GM18868 (cell line): ENCODE measurements around the gene CCDC148.
"Not testable (repeated sequence)": the region's sequence is repeated elsewhere in the genome, so short reads cannot be mapped to it uniquely, and the experiment has no call there.

ENCODE experiments used
- ATAC-seq: cut with Tn5 transposase; IDR thresholded peaks from one replicate; pipeline ENCODE4 v1.9.1; 2021; ENCODE audit warnings: mild to moderate bottlenecking, moderate library complexity; ENCODE audit not compliant: unreplicated experiment

CCDC148 gene

GRCh38 chr2:158378926-158379325 lies 77.6 kb downstream of the CCDC148 start:
- ATAC-seq, result no peak

DNA sequence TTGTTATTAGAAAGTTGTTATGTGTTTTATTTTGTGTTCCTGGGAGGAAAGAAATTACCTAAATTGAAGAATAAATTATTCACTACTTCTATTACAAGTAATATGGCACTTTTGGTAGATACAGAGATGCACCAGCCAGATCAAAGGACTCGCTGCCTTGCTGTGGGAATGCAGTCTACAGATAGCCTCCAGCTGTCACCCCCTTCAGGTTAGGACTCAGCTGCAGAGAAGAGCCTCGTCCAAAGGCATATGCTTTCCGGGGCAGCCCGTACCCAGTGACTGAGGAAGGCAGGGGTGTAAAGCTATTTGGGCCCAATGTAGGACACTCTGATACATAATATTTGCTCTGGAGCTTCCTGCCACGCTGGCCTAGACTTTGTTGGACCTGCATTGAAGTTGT lies 90.2 kb downstream of the CCDC148 start:
- ATAC-seq, result no peak

DNA sequence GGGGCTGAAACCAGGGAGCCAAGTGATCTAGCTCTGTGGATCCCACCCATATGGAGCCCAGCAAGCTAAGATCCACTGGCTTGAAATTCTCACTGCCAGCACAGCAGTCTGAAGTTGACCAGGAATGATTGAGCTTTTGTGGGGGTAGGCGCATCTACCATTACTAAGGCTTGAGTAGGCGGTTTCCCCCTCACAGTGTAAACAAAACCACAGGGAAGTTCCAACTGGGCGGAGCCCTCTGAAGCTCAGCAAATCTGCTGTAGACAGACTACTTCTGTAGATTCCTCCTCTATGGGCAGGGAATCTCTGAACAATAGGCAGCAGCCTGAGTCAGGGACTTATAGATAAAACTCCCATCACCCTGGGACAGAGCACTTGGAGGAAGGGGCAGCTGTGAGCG lies 96.7 kb downstream of the CCDC148 start:
- peak; percentile 84 for ATAC-seq

GRCh38 chr2:158357699-158358098 lies 98.9 kb downstream of the CCDC148 start:
- ATAC-seq, result no peak

GRCh38 chr2:158357122-158357521 lies 99.4 kb downstream of the CCDC148 start:
- ATAC-seq, result no peak

DNA sequence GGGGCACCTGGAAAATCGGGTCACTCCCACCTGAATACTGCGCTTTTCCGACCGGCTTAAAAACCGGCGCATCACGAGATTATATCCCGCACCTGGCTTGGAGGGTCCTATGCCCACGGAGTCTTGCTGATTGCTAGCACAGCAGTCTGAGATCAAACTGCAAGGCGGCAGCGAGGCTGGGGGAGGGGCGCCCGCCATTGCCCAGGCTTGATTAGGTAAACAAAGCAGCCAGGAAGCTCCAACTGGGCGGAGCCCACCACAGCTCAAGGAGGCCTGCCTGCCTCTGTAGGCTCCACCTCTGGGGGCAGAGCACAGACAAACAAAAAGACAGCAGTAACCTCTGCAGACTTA lies 105.1 kb downstream of the CCDC148 start:
- not testable (repeated sequence) for ATAC-seq

DNA sequence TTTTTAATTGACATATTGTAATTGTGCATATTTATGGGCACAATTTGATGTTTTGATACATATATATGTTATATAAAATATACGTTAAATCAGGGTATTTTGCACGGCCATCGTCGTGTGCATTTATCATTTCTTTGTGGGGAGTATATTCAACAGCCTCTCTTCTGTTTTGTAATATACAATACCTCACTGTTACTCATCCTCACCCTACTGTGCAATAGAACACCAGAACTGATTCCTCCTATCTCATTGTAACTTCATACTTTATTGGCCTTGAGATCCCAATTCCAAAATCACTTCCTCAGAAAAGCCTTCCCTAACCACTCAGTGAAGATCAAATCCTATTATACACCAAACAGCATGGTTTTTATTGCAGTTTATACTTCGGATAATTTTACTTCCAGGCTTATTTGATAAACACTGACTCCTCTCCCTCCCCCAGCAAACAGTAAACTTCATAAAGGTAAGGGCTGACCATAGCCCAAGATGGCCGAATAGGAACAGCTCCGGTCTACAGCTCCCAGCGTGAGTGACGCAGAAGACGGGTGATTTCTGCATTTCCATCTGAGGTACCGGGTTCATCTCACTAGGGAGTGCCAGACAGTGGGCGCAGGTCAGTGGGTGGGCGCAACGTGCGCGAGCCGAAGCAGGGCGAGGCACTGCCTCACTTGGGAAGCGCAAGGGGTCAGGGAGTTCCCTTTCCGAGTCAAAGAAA lies 105.6 kb downstream of the CCDC148 start:
- ATAC-seq, result not testable (repeated sequence)

DNA sequence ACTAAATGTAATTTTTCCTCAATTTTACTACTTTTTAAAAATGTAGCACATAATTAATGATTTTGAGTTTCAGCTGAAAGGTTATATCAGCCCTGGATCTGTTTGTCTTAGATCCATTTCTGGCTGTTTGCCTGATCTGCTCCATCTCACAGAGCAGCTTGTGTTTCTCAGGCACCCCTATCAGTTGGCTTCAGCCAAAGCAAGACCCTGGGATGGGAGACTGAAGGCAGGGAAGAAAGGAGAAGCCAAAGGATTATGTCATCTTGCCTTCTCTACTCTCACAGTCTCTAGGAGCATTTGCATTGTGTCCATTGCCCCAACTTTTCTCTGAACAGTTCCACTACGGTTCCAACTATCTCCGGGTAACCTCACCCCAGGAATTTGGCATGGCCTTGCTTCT lies 110.5 kb downstream of the CCDC148 start:
- ATAC-seq, result no peak

- ATAC-seq, result no peak
Measured at GRCh38 chr2:158339513-158339912, 117.0 kb downstream of the CCDC148 start.

DNA sequence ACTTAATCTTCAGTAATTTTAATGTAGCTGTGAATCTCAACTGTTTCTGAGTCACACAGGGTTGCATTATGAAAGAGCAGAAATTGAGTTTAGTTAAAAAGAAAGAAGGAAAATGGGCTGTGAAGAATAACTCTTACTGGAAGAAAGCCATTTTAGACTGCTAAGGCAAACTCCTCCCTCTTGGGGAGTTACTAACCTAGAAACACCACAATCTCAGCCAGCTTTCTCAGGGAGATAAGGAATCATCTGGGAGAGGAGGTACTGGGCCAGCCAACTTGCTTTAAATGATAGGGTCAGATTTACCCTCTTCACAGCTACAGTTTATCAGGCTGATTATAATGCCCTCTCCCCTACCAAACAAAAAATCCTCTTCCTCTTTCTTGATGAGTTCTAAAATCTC lies 119.5 kb downstream of the CCDC148 start:
- no peak for ATAC-seq

GRCh38 chr2:158331799-158332198 lies 124.8 kb downstream of the CCDC148 start:
- not testable (repeated sequence) for ATAC-seq

- no peak for ATAC-seq
Measured at GRCh38 chr2:158325782-158326340, 130.7 kb downstream of the CCDC148 start.

GRCh38 chr2:158325031-158325781 lies 131.3 kb downstream of the CCDC148 start:
- ATAC-seq, result no peak

GRCh38 chr2:158323381-158323780 lies 133.2 kb downstream of the CCDC148 start:
- ATAC-seq, result no peak

DNA sequence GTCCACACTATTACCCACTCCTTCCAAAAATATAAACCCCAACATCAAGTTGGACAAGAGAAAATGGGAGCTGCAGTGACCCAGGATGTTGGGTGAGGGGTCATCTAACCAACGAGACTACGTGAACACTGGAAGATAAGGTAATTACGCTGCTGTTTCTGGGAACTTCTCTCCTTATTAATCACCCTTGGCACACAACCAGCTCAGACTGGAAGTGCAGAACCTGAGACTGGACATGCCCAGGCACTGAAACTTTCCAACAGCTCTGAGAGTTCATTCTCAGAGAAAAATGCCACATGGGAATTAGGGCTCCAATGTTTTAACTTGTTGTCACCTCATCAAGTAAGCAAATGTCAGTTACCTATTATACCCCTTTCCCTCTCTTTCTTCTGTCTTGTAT lies 135.3 kb downstream of the CCDC148 start:
- ATAC-seq, result no peak

- no peak for ATAC-seq
Measured at GRCh38 chr2:158319269-158319668, 137.3 kb downstream of the CCDC148 start.

GRCh38 chr2:158317642-158318041 lies 138.9 kb downstream of the CCDC148 start:
- peak; percentile 39 for ATAC-seq

DNA sequence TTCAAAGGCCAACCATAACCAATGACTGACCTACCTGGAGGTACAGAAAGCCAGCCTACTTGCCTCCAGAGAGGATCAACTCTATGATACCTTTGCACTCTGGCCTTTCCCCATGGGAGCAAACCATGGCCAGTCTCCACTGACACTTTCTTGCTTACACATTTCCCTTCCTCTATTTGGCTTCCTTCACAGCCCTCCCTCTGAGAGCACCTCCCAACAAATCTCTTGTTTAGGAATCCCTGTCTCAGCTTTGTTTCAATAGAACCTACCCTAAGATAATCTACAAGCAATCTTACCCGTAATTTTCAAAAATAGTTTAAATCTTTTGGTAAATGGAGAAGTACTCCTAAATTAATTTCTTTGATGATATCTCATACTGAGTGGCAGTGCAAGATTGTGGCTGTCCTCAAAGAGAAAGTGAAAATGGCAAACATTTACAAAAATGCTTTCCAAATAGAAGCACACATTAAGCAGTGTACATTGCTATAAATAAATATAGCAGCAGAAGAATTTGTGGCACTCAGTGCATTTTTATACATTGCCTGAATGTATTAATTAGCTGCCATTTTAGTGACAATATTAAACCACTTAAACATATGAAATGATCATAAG lies 140.6 kb downstream of the CCDC148 start:
- no peak for ATAC-seq

DNA sequence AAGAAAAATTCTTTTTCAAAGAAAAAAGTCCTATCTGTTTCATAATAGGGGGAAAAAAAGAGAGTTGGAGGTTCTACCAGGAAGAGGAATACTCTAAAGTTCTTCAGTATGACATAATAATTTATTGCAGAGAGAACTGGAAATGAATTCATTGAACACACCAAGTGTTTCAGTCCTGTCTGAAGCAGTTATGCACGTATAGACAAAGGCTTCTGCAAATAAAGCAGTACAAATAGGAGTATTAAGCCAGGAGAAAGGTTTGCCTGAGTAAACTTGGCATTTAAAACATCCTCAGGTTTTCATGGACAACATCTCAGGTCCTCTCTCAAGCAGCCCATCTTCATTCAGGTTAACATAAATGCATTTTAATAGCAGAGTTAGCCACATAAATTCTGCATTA lies 141.6 kb downstream of the CCDC148 start:
- ATAC-seq, result no peak

DNA sequence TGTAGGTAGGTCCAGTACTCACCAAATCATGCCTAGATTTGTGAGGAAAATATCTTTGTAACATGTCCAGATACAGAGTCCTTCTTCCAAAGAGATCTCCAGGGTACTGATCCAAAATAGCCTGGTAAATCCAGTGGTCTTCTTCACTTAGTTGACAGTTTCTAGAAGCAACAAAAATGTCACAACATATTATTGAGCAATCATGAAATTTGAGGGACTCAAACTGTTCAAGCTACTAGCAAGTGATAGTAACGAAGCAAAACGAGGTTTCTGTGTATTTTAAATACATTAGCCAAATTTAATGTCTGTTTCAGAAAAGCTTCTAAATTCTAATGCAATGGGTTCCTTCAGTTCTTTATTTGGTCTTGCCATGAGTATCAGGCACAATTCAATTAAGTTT lies 142.8 kb downstream of the CCDC148 start:
- no peak for ATAC-seq

DNA sequence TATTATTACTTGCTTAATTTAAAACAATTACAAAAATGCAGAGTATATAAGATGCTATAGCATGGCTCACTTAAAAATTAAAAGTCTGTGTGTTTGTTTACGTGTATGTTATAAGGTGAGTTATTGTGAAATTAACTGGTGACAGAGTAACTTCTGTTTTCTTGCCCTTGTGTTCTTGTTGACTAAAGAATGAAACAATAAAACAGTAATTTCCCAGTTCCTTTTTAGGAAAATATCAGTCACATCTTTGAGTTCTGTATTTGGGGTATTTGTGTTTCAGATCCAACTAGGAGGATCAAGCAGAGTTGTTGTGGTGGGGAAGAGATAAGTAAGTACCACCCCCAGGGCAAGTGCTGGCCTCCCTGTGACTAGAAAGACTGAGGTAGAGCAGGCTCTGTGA lies 143.6 kb downstream of the CCDC148 start:
- no peak for ATAC-seq

- ATAC-seq, result not testable (repeated sequence)
Measured at GRCh38 chr2:158310407-158310806, 146.1 kb downstream of the CCDC148 start.
